Stimulated activated CD8-positive, alpha-beta memory T cell treated with anti-CD3 and anti-CD28 coated beads, Interleukin-4, amount 100 ng/mL, for 1 hour (primary cell): ENCODE measurements around the gene BAZ1B.
"Not testable (repeated sequence)": the region's sequence is repeated elsewhere in the genome, so short reads cannot be mapped to it uniquely, and the experiment has no call there.

Experiments used
- DNase-seq, 2 donors: peaks; one replicate each; pipeline ENCODE4 v3.0.0-alpha.2; 2020; ENCODE audit warnings: low read depth in 2 of 2, low spot score in 1 of 2

BAZ1B gene

DNA sequence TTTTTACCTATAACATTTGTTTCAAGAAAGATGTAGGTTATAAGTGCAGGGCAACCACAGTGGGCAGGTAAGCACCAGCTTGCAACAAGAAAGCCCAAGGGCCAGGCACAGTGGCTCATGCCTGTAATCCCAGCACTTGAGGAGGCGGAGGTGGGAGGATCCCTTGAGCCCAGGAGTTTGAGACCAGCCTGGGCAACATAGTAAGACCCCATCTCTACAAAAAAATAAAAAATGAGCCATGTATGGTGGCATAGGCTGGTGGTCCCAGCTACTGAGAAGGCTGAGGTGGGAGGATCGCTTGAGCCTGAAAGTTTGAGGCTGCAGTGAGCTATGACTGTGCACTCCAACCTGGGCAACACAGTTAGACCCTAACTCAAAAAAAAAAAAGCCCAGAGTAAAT, 22.6 kb upstream of the BAZ1B start:
- DNase-seq, result no peak

DNA sequence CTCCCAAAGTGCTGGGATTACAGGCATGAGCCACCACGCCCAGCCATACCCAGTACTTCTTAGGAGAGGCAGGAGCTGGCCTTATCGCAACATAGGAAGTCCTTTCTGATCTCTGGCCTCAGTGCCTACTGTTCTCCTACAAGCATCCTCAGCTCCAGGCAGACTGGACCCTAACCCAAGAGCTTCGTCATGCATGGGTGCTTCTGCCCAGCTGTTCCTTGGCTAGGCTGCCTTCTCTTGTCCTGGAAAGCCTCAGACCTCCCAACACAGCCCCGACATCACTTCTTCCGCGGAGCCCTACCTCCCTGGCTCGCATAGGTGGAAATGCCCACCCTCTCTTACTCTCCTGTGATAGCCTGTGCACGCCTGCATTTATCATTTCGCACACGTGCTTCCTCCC, 19.6 kb upstream of the BAZ1B start:
- no peak for DNase-seq

DNA sequence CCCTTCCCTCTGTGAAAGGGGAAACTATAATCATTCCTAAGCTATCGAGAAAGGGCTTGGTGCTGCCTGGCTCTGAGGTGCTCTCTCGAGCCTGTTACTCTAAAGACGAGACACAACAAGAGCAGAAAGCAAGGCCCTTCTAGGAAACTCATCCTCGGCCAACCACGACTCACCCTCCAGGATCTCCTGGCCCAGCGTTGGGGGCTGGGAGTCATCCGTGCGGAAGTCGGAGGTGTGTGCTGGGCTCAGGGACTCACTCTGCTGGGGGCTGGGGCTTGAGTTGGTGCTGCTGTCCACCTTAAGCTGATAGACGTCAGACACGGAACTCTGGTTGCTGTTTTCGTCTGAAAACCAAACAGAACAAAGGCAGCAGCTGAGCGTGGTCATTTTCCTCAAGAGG, 17.6 kb upstream of the BAZ1B start:
- DNase-seq, result no peak

DNA sequence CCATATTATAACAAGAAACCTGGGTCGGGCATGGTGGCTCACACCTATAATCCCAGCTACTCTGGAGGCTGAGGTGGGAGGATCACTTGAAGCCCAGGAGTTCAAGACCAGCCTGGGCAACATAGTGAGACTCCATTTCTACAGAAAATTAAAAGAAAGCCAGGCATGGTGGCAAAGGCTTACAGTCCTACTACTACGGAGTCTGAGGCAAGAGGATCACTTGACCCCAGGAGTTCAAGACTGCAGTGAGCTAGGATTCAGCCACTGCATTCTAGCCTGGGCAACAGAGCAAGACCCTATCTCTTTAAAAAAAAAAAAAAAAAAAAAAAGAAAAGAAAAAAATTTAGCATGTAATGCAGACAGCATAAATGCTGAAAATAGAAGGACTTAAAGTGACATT, 16.4 kb upstream of the BAZ1B start:
- DNase-seq, result not testable (repeated sequence)

DNA sequence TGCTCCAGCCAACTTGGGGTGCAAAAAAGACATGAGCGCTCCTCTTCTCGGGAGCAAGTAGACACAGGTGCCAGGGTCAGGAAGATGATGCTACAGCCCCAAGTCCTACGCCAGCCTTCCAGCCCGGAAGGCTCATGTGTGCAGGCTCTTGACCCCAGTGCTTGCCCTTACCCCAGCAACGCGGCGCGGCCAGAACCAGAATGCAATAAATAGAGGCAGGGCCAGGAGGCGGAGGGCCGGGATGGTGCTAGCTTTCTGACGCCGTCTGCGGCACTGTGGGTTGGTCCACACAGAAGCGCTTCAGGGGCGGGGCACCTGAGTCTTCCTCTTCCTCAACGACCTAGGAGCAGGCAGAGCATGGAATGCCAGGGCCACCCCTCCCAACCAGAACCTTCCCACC, 15.0 kb upstream of the BAZ1B start:
- DNase-seq, result no peak

DNA sequence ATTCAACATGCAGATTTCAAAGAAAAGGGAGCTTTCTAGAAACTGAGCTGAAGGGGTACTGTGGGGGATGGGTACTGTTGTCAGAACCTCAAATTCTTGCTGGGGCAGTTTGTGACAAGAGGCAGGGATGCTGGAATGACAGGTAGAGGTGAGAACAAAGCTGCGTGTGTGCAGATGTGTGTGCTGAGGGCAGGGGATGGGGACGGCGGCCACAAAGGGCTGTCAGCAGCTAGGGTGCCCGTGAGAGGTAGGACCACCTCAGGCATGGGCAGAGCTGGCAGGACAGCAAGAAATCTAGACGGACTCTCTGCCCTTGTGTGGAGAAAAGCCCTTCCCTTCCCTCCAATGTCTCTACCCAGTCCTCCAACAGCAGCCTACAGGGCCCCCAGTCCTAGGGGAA, 14.4 kb upstream of the BAZ1B start:
- DNase-seq, result no peak

DNA sequence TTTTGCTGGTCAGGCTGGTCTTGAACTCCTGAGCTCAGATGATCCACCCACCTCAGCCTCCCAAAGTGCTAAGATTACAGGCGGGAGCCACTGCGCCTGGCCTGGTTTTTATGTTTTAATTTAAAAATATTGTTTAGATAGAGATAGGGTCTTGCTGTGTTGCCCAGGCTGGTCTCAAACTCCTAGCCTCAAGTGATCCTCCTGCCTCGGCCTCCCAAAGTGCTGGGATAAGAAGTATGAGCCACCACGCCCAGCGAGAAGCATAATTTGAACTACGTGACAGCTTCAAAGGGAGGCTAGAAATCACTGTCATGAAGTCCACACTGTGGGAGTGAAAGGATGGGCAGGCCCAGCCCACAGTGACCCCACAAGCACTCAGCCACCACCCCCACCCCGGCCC, 13.8 kb upstream of the BAZ1B start:
- not testable (repeated sequence) for DNase-seq

DNA sequence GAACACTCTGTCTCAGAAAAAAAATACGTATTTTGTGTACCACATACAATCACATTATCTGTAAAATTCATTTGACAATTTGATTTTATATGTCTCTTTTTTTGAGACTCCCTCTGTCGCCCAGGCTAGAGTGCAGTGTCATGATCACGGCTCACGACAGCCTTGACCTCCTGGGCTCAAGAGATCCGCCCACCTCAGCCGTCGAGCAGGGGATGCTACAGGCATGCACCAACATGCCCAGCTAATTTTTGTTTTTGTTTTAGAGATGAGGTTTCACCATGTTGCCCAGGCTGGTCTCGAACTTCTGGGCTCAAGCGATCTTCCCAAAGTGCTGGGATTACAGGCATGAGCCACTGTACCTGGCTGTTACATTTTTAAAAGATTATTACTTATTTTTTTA, 11.6 kb upstream of the BAZ1B start:
- DNase-seq, result no peak

DNA sequence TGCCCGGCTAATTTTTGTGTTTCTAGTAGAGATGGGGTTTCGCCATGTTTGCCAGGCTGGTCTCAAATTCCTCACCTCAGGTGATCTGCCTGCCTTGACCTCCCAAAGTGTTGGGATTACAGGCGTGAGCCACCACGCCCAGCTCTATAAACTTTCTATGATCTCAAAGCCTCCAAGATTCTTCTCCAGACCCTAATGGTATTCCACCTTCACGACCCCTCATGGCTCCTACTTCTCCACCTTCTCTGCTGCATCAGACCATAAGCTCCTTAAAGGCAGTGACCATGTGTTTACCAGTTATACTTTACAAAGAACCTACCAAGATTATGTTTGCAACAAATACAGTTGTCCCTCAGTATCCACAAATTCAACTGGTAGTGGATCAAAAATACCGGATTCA, 10.1 kb upstream of the BAZ1B start:
- DNase-seq, result no peak

DNA sequence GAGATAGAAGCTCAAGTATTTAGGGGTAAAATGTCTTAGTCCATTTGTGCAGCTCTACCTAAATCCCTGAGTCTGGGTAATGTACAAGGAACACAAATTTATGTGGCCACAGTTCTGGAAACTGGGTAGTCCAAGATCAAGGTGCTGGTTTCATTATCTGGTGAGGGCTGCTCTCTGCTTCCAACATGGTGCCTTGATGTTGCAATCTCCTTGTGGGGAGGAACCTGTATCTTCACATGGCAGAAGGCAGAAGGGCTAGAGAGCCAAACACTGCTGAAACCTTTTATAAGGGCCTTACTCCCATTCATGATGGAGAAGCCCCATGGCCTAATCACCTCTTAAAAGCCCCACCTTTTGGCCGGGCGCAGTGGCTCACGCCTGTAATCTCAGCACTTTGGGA, 8.7 kb upstream of the BAZ1B start:
- DNase-seq, result no peak

DNA sequence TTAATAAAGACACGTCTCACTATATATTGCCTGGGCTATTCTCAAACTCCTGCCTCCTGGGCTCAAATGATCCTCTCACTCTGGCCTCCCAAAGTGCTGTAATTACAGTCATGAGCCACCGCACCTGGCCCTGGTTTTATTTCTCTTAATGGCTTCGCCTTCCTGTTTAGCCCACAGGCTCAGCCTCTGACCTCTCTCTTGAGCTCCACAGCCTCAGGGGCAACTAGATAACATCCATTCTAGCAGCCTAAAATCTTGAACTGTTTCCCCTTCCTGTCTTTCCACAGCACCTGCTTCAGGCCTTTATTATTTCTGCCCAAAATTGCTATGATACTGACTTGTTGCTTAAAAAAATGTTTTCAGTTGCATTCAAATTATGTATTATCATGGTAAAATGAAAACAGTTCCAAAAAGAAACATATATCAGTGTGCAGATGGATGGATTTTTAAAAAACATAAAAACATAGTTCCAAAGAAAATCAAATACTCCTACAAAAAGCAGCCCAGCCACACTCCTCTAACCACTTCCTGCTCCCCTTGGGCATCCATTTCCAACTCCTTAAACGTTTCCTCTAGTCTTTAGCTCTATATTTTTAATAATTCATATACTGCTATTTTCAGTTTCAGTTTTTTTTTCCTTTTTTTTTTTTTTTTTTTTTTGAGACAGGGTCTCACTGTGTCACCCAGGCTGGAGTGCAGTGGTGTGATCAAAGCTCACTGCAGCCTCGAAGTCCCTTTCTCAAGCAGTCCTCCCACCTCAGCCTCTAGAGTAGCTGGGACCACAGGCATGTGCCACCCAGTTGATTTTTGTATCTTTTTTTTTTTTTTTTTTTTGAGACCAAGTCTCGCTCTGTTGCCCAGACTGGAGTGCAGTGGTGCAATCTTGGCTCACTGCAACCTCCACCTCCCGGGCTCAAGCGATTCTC, 5.1 kb upstream of the BAZ1B start:
- no peak for DNase-seq

DNA sequence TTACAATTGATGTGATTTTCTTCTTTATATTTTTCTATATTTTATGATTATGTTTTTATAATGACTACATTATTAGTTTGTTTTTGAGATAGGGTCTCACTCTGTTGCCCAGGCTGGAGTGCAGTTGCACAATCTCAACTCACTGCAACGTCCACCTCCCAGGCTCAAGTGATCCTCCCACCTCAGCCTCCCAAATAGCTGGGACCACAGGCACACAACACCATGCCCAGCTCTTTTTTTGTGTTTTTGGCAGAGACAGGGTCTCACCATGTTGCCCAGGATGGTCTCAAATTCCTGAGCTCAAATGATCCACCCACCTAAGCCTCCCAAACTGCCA, 4.0 kb upstream of the BAZ1B start:
- not testable (repeated sequence) for DNase-seq

DNA sequence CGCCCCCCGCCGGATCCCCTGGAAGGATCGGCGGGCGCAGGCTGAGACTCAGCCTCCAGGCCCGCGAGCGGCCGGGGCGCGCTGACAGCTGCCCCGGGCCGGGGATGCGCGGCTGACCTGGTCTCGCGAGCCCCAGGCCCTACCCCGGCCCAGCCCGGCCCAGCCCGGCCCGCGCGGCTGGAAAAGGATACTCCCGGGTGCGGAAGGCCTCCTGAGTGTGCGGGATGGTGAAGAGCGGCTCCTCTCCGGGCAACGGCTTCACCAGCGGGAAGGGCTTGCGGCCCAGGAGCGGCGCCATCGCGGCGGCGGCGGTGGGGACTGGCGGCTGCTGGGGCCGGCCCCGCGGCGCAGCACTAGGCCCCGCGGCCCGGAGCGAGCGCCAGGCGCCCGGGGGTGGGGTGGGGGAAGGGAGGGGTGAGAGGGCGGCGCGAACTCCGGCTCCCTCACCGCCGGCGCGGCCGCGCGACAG, 423 bp downstream of the BAZ1B start:
- peak in 1 of 2 donors; percentile 18 for DNase-seq

DNA sequence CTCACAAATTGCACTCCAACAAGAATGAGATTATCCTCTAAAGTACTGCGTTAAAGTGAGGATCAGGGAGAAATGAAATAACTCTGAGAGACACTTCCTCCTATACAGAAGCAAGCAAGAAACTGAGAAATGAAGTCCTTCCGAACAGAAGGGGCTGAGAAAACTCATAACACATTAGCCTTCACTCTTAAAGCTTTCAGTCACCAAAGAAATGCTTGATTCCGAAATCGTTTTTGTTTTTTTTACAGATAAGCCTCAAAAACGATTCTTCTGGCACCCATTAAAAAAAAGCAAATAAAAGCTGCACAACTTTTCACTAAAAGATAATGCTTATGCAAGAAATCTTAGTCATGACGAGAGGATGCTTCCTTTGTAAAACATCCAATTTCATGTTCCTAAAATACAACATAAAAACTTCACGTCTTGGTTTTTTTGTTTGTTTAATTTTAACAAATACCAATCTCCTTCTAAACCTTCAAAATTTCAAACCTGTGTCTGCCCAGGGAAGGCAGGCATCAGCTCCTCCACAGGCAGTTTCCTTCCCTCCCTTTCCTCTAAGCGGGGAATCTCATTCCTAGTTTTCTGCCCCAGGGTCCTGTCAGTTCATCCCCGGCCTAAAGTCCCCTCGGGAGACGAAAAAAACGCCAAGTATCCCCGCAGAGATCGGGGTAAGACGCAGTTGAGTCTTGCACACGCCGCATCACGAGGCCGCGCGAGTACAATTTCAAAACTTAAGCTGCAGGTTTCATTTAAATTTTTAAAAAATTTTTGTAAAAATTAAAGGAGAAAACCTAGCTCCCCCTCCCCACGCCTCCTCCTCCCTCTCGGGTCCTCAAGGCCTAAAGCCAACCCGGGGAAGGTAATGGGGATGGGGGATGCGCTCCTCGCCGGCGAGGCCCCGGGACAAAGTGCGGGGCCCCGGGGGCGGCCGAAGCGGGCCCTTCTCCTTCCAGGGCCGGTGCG, 1.1 kb downstream of the BAZ1B start:
- no peak for DNase-seq

DNA sequence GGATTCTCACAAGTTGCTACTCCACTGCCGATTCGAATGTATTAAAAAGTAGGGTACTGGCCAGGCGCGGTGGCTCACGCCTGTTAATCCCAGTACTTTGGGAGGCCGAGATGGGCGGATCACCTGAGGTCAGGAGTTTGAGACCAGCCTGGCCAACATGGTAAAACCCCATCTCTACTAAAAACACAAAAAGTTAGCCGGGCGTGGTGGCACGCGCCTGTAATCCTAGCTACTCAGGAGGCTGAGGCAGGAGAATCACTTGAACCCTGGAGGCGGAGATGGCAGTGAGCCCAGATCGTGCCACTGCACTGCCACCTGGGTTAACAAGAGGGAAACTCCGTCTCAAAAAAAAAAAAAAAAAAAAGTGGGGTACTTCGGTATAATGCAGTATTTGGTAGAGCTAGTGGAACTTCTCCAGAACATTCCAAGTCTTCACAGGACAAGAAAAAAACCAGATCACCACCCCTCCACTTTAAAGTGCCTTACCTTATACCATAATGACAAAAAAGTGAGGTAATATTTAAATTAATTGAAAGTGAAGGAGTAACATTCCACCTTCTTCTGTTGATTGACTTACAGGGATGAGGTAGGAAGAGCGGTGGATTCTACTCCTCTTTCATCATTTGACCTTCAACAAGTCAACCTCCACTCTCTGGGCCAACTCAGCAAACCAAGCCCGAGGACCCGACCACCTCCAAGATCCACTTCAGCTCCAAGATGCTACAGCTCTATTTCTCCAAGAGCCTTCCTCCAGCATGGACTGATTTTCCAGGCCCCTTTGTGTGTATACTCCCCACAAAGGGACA, 2.0 kb downstream of the BAZ1B start:
- DNase-seq, result no peak

DNA sequence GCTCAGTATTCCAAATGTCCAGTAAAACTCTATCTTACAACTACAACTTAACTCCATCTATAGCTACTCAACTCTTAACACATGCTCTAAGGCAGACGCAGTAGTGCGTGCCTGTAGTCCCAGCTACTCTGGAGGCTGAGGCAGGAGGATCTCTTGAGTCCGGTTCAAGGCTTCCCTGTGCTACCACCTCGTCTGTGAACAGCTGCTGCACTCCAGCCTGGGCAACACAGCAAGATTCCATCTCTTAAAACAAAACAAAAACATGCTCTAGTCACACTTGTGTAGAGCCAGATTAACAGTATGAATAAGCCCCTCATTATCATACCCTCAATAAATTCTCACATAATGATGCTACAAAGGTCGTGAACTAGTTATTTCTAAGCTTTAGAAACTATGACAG, 3.6 kb downstream of the BAZ1B start:
- DNase-seq, result no peak

DNA sequence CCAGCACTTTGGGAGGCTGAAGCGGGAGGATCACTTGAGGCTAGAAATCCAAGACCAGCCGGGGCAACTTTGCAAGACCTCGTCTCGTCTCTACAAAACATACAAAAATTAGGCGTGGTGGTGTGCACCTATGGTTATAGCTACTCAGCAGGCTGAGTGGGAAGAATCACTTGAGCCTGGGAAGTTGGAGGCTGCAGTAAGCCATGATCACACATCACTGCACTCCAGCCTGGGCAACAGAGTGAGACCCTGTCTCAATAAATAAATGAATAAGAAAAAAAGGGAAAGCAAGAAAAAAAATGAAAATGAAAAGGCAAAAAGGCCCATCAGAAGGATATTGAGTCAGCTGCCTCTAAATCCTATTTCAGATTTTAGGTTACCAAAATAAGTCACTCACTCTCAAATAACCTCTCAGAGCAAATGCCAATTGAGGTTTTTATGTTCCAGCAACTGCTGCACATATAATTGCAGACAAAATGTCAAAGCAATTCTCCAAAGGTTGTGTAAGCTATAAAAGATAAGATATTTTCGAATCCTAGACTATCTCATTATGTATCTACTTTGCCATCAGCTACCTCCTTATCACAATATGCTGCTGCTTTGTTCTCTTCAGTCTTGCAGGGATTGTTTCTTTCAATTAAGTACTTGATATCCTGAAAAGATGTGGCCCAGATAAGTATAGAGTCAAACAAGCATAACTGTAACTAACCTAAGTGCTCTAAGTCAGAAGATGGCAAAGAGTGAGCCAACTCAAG, 4.7 kb downstream of the BAZ1B start:
- DNase-seq, result no peak

DNA sequence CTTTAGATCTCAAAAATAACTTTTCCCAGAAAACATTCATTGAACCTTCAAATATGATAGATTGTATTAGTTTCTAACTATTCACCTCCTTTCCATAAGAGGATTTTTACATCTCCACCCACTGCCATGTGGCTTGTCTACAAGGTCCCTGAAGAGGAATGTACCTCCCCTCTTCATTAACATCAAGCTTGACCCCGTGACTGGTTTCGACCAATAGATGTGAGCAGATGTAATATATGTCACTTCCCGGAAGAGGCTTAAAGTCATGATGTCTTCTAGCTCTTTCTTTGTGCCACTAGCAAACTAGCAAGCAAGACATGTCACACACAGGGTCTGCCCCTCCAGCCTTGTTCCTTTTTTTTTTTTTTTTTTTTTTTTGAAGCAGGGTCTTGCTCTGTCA, 6.9 kb downstream of the BAZ1B start:
- DNase-seq, result no peak

DNA sequence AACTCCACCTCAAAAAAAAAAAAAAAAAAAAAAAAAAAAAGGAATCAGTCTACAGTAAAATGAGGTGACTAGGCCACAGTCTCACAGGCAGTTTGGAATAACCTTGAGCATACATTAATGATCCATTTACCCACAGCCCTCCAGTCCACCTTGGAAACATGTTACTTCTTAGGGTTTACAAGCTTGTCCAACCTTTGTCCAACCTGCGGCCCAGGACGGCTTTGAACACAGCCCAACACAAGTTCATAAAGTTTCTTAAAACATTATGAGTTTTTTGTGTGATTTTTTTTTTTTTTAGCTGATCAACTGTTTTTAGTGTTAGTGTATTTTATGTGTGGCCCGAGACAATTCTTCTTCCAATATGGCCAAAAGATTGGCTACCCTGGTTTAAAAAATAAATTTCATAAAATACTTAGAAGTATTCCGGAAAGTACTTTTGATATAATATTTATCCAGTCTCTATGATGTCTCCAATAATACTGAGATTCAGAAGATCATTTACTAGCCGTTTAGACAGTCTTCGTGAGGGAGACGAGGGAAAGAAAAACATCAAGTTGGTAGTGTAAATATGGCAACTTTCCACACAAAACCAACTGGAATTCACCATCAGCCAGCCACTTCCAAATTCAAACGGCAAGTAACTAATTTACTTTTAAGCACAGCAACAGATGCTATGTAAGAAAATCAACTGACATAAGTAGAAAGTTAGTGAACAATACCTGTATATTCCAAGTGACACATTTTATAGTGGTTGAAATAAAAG, 9.9 kb downstream of the BAZ1B start:
- DNase-seq, result no peak

DNA sequence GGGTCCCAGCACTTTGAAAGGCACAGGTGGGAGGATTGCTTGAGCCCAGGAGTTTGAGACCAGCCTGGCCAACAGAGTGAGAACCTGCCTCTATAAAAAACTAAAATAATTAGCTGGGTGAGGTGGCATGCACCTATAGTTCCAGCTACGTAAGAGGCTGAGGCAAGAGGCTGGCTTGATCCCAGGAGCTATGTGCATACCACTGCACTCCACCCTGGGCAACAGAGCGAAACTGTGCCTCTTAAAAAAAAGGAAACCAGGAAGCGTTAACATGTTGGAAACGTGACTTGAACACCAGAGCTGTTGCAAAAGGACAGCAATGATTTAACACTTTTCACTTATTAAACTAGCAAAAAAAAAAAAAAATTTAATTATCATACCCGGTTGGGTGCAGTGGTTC, 12.6 kb downstream of the BAZ1B start:
- DNase-seq, result no peak
